K562 (cell line): Measurements from ENCODE around the gene ESPL1. TPM values are rescaled to one million over a fixed set of nuclear protein-coding genes. Genes with fewer than 3 reads are reported as not detected.

ENCODE experiments used
- ATAC-seq: fragments of 200-7000 bp; cut with Tn5 transposase; 3 replicates; pipeline ENCODE4 v1.9.1; 2020; ENCODE audit warnings: moderate library complexity
- BruUV-seq: library from RNA; stranded (reverse); fragments of 400-500 nt; replicated peaks from 2 replicates; lab custom pipeline; 2021; lab: Mats Ljungman, UMichigan
- CTCF ChIA-PET: fragments of 300-600 bp; formaldehyde crosslinking; extraction: SDS; loops from one replicate; lab custom pipeline; 2021; ENCODE audit warnings: low intra/inter-chr PET ratio; lab: Yijun Ruan, JAX
- POLR2A ChIA-PET: fragments of 300-600, 350-650 bp; sonication (Branson Sonifier 250); formaldehyde crosslinking; extraction: SDS; loops from one replicate; lab custom pipeline; 2021; ENCODE audit warnings: antibody characterized with exemption, inconsistent platforms; lab: Yijun Ruan, JAX
- DNase-seq, 4 experiments: peaks; one replicate each; pipeline versions ENCODE4 v3.0.0 to v3.0.0-alpha.2; 2011 to 2018; ENCODE audit warnings: low spot score in 3 of 4, mixed read lengths in 3 of 4; ENCODE audit errors: extremely low read depth in 1 of 4
- FAIRE-seq: peaks from 2 replicates; lab custom pipeline; 2011; peaks lifted over from hg19 to GRCh38; lab: Jason Lieb, UNC
- H2AFZ ChIP-seq: 2 replicates; pipeline ENCODE4 v1.6.0; 2011; ENCODE audit warnings: low read depth, low read length, control low read depth, inconsistent platforms
- H3K27ac ChIP-seq: fragments of 200-600 bp; 3 replicates; pipeline ENCODE4 v1.8.0; 2011; ENCODE audit warnings: low read depth, mild to moderate bottlenecking, control low read depth, inconsistent platforms, low read length, moderate library complexity, mixed read lengths; ENCODE audit errors: extremely low read depth
- H3K27me3 ChIP-seq, 2 experiments: fragments of 300-600 bp in 1 of 2; 2 replicates in 1 of 2; 3 replicates in 1 of 2; pipeline versions ENCODE4 v1.6.0 to v1.8.0; 2011; ENCODE audit warnings: inconsistent platforms in 2 of 2, low read length in 2 of 2, mild to moderate bottlenecking in 1 of 2, mixed read lengths in 1 of 2, moderate library complexity in 1 of 2; ENCODE audit not compliant: control insufficient read depth in 2 of 2, insufficient read depth in 2 of 2
- H3K36me3 ChIP-seq: fragments of 300-600 bp; 3 replicates; pipeline ENCODE4 v1.8.0; 2011; ENCODE audit warnings: mild to moderate bottlenecking, low read length, inconsistent platforms; ENCODE audit not compliant: control insufficient read depth, insufficient read depth
- H3K4me1 ChIP-seq, 2 experiments: fragments of 200-600 bp in 1 of 2; replicated peaks in 1 of 2; 2 replicates in 1 of 2; 3 replicates in 1 of 2; pipeline versions ENCODE4 v1.5.1 to v1.8.0; 2011; ENCODE audit warnings: inconsistent platforms in 2 of 2, low read length in 2 of 2, mild to moderate bottlenecking in 1 of 2, mixed read lengths in 1 of 2, moderate library complexity in 1 of 2; ENCODE audit not compliant: control insufficient read depth in 2 of 2, insufficient read depth in 2 of 2
- H3K4me2 ChIP-seq: 2 replicates; pipeline ENCODE4 v1.6.1; 2011; ENCODE audit warnings: low read length, control low read depth, inconsistent platforms, mixed read lengths; ENCODE audit not compliant: insufficient read depth
- H3K4me3 ChIP-seq: fragments of 200-600 bp; sonication (generic), shearing (Covaris generic); 2 replicates; pipeline ENCODE4 v1.5.1; 2016; ENCODE audit warnings: control low read depth, inconsistent platforms
- H3K79me2 ChIP-seq: fragments of 200-600 bp; 3 replicates; pipeline ENCODE4 v1.8.0; 2011; ENCODE audit warnings: low read length, inconsistent platforms; ENCODE audit not compliant: control insufficient read depth, insufficient read depth
- H3K9ac ChIP-seq, 2 experiments: 2 replicates each; pipeline versions ENCODE4 v1.6.0 to v1.6.1; 2011; ENCODE audit warnings: low read depth in 2 of 2, low read length in 2 of 2, control low read depth in 1 of 2, inconsistent platforms in 1 of 2, mild to moderate bottlenecking in 1 of 2, mixed read lengths in 1 of 2; ENCODE audit not compliant: insufficient read depth in 1 of 2
- H3K9me1 ChIP-seq: one replicate; pipeline ENCODE4 v1.6.0; 2011; ENCODE audit warnings: inconsistent platforms, mild to moderate bottlenecking, low read length, moderate library complexity; ENCODE audit not compliant: control insufficient read depth, insufficient read depth
- H3K9me3 ChIP-seq: replicated peaks from 2 replicates; pipeline ENCODE4 v1.5.1; 2011; ENCODE audit warnings: low read depth, low read length, inconsistent platforms; ENCODE audit not compliant: control insufficient read depth, insufficient read depth
- H4K20me1 ChIP-seq: replicated peaks from 2 replicates; pipeline ENCODE4 v1.6.1; 2011; ENCODE audit warnings: low read length, inconsistent platforms, mixed read lengths; ENCODE audit not compliant: control insufficient read depth, insufficient read depth
- CBFA2T3 ChIP-seq: fragments of 450-650 bp; IDR thresholded peaks from 2 replicates; pipeline ENCODE4 v1.6.1; 2017
- E2F8 ChIP-seq: fragments of 450-650 bp; IDR thresholded peaks from 2 replicates; pipeline ENCODE4 v1.7.1; 2018; ENCODE audit warnings: mild to moderate bottlenecking, low read depth; ENCODE audit not compliant: partially characterized antibody
- EZH2 ChIP-seq: IDR thresholded peaks from 2 replicates; pipeline ENCODE4 v1.6.1; 2012; ENCODE audit warnings: low read depth, mild to moderate bottlenecking, inconsistent platforms, low read length, borderline replicate concordance
- FOS ChIP-seq: IDR thresholded peaks from 3 replicates; pipeline ENCODE4 v1.6.1; 2011; ENCODE audit not compliant: insufficient read length; ENCODE audit errors: extremely low read depth
- NRF1 ChIP-seq, 2 experiments: fragments of 450-650 bp; IDR thresholded peaks in 1 of 2; conservative IDR thresholded peaks in 1 of 2; 2 replicates each; pipeline ENCODE4 v1.6.1; 2014; ENCODE audit warnings: mild to moderate bottlenecking in 2 of 2
- TBL1XR1 ChIP-seq, 2 experiments: IDR thresholded peaks; 2 replicates each; pipeline ENCODE4 v1.6.1; 2012; ENCODE audit warnings: improper control_type of control experiment in 2 of 2, low read length in 2 of 2, mild to moderate bottlenecking in 1 of 2
- ZFP1 ChIP-seq: fragments of 450-650 bp; formaldehyde crosslinking; IDR thresholded peaks from 2 replicates; pipeline ENCODE4 v1.4.0; 2020; ENCODE audit warnings: mild to moderate bottlenecking, mixed read lengths
- ZFX ChIP-seq: sonication (generic); formaldehyde crosslinking; IDR thresholded peaks from 2 replicates; pipeline ENCODE4 v1.8.0; 2022; ENCODE audit warnings: mild to moderate bottlenecking, missing genetic modification reagents, moderate library complexity
- ZNF274 ChIP-seq: IDR thresholded peaks from 2 replicates; pipeline ENCODE4 v1.6.1; 2011; ENCODE audit warnings: low read depth, mild to moderate bottlenecking, low read length, moderate library complexity, borderline replicate concordance
- ZNF408 ChIP-seq: fragments of 250-450 bp; sonication (Bioruptor Pico); IDR thresholded peaks from 2 replicates; pipeline ENCODE4 v1.4.0; 2020; ENCODE audit warnings: low read depth, mild to moderate bottlenecking, moderate library complexity
- WGBS: fragments of 100-300 bp; shearing (Covaris generic); methylation state at CpG from one replicate; pipeline ENCODE4 v1.1.6; 2016; ENCODE audit warnings: low coverage, mixed read lengths; ENCODE audit not compliant: insufficient coverage; ENCODE audit errors: missing lambda C conversion rate; 5-methylcytosine and 5-hydroxymethylcytosine counted together
- in situ Hi-C: fragments of 300-500 bp; cut with MboI; formaldehyde crosslinking; loops from 4 replicates; pipeline ENCODE4 v1.15.0; 2018; ENCODE audit warnings: inconsistent platforms, mixed read lengths
- intact Hi-C: fragments of 100-400 bp; cut with micrococcal nuclease; formaldehyde crosslinking; loops from 2 replicates; pipeline ENCODE4 v1.14.2; 2022
- polyA plus RNA-seq, 8 experiments: library from polyadenylated mRNA; depleted of rRNA in 4 of 8; stranded (reverse) in 5 of 8; unstranded in 3 of 8; fragments of >200 nt; fragmentation: Nextera tagmentation in 2 of 8; fragmentation: Illumina TruSeq in 1 of 8; extraction: Ambion mirVana in 2 of 8; extraction: Trizol in 1 of 8; gene quantifications; 2 replicates each; pipeline versions ENCODE4 v1.2.1 to v1.2.3, GENCODE V29; 2011 to 2014; ENCODE audit warnings: inconsistent platforms in 1 of 8, missing spikeins in 1 of 8
- total RNA-seq, 7 experiments: library from RNA; depleted of rRNA in 6 of 7; stranded (reverse); fragments of >200 nt in 6 of 7; fragmentation: Illumina TruSeq in 2 of 7; extraction: Trizol in 2 of 7; gene quantifications; 2 replicates each; pipeline versions ENCODE4 v1.2.1 to v1.2.3, GENCODE V29; 2011 to 2021; ENCODE audit warnings: low replicate concordance in 1 of 7

The ESPL1 gene
- total and polyA plus RNA-seq, 9 of the 15 experiments (the other 6 are each of a cell fraction or from before 2014, with no cell fraction given), result 1.2 to 55.0 (median 18.7) TPM

- Histone ChIP-seq H3K9me1 (no peaks in the 10 kb centered on the region), H3K79me2 (no peaks in the 10 kb centered on the region), H2AFZ (0 out of 2 replicates have a peak overlapping the region, but pooled peaks have one; percentile 34), H3K4me3 (no peak overlapping the region), H3K4me2 (no peak overlapping the region), H3K27me3 (no peaks in the 10 kb centered on the region), H4K20me1 (no peaks in the 10 kb centered on the region), H3K9me3 (no peaks in the 10 kb centered on the region), H3K36me3 (no peaks in the 10 kb centered on the region), H3K9ac (peak overlapping the region in 1 of 2 experiments; percentile 62; a peak in 1 of 4 replicates), H3K27ac (no peak overlapping the region), H3K4me1 (peaks cover 27 to 32% of the 10 kb centered on the region in 2 experiments)
- DNase-seq, result no peak
- no peak for TF ChIP-seq ZNF408 (CRISPR knock-in tag)
- no peak for TF ChIP-seq EZH2
- TF ChIP-seq ZFX (CRISPR knock-in tag), result no peak
- TF ChIP-seq ZFP1 (CRISPR knock-in tag), result no peak
- TF ChIP-seq NRF1 (conservative IDR thresholded peaks at IDR 0.05 in 1 of 2, IDR thresholded peaks at IDR 0.05 in 1 of 2), result no peak
- TF ChIP-seq CBFA2T3, result no peak
- no peak for TF ChIP-seq FOS
- no peak for TF ChIP-seq ZNF274
- no peak for TF ChIP-seq TBL1XR1 (IDR thresholded peaks at IDR 0.05; ENCODE audit: low read length in 2 of 2)
- TF ChIP-seq E2F8, result no peak
- ChIA-PET POLR2A (interaction anchor here (0.6 kb wide), 1 partner anchor 143 kb away, joined by 4 read pairs; no protein-coding TSS in a partner anchor), CTCF (no interaction called here)
- 80% methylated on average over 2 of the region's 6 CpGs for WGBS
- no peak; the same call in 2 of the 3 replicates for ATAC-seq
- BruUV-seq, result no TSS peak
- in situ Hi-C loops, result no loop called here
- FAIRE-seq, result no peak
- intact Hi-C loops, result no loop called here
These were observed 70.8 kb downstream of the ESPL1 start for GRCh38 chr12:53338916-53339315.
